HepG2 (cell line): Measurements from ENCODE around the gene PGM3. TPM values are rescaled to one million over a fixed set of nuclear protein-coding genes. Genes with fewer than 3 reads are reported as not detected.

ENCODE experiments used
- ARHGAP35 ChIP-seq: sonication (generic); formaldehyde crosslinking; IDR thresholded peaks from 2 replicates; pipeline ENCODE4 v1.9.0; 2022; ENCODE audit warnings: mild to moderate bottlenecking, inconsistent platforms, moderate library complexity, missing genetic modification reagents, borderline replicate concordance
- DNMT1 ChIP-seq: sonication (generic); formaldehyde crosslinking; IDR thresholded peaks from 2 replicates; pipeline ENCODE4 v1.5.1; 2020; ENCODE audit warnings: mild to moderate bottlenecking, missing genetic modification reagents
- DZIP1 ChIP-seq: sonication (generic); formaldehyde crosslinking; IDR thresholded peaks from 2 replicates; pipeline ENCODE4 v1.5.0; 2020; ENCODE audit warnings: mild to moderate bottlenecking, missing genetic modification reagents
- GPBP1L1 ChIP-seq: sonication (generic); formaldehyde crosslinking; IDR thresholded peaks from 2 replicates; pipeline ENCODE4 v1.5.0; 2020; ENCODE audit warnings: mild to moderate bottlenecking, missing genetic modification reagents
- KDM3A ChIP-seq: IDR thresholded peaks from 2 replicates; pipeline ENCODE4 v1.6.1; 2018; ENCODE audit warnings: low read depth, missing compliant biosample characterization
- MAF1 ChIP-seq: sonication (generic); formaldehyde crosslinking; IDR thresholded peaks from 2 replicates; pipeline ENCODE4 v1.5.0; 2020; ENCODE audit warnings: missing genetic modification reagents, borderline replicate concordance
- RXRB ChIP-seq: IDR thresholded peaks from 2 replicates; pipeline ENCODE4 v1.6.1; 2016; ENCODE audit warnings: borderline replicate concordance, missing genetic modification reagents, missing compliant biosample characterization
- SALL2 ChIP-seq: sonication (generic); formaldehyde crosslinking; IDR thresholded peaks from 2 replicates; pipeline ENCODE4 v1.8.1; 2023; ENCODE audit warnings: mild to moderate bottlenecking, missing genetic modification reagents, inconsistent platforms
- SP140L ChIP-seq: sonication (generic); formaldehyde crosslinking; IDR thresholded peaks from 2 replicates; pipeline ENCODE4 v1.4.0; 2020; ENCODE audit warnings: missing genetic modification reagents, borderline replicate concordance
- ZNF567 ChIP-seq: sonication (generic); formaldehyde crosslinking; IDR thresholded peaks from 2 replicates; pipeline ENCODE4 v1.8.1; 2023; ENCODE audit warnings: mild to moderate bottlenecking, missing genetic modification reagents, borderline replicate concordance
- ZNF720 ChIP-seq: sonication (generic); formaldehyde crosslinking; IDR thresholded peaks from 2 replicates; pipeline ENCODE4 v1.4.0; 2020; ENCODE audit warnings: missing genetic modification reagents
- polyA plus RNA-seq, 8 experiments: library from polyadenylated mRNA; depleted of rRNA in 3 of 8; stranded (reverse) in 7 of 8; unstranded in 1 of 8; fragments of >200 nt; fragmentation: Illumina TruSeq in 4 of 8; extraction: Trizol in 4 of 8; gene quantifications; 2 replicates each; pipeline versions ENCODE4 v1.2.1 to v1.2.3, GENCODE V29; 2011 to 2016; ENCODE audit warnings: low read depth in 4 of 8, missing spikeins in 1 of 8, mixed read lengths in 1 of 8; ENCODE audit not compliant: insufficient read depth in 1 of 8
- total RNA-seq, 5 experiments: library from RNA; depleted of rRNA; stranded (reverse); fragments of >200 nt; fragmentation: Illumina TruSeq; extraction: Trizol; gene quantifications; 2 replicates each; pipeline ENCODE4 v1.2.3, GENCODE V29; 2016; ENCODE audit warnings: low read depth in 1 of 5
- TF ChIP-seq, protein P1 (sequence below): sonication (generic); formaldehyde crosslinking; IDR thresholded peaks from 2 replicates; pipeline ENCODE4 v1.9.0; 2021; ENCODE audit warnings: mild to moderate bottlenecking, missing genetic modification reagents

PGM3 gene
- total and polyA plus RNA-seq, 2 of the 13 experiments (the other 11 are each of a cell fraction or from before 2014, with no cell fraction given) = 72.5 to 163 TPM

DNA sequence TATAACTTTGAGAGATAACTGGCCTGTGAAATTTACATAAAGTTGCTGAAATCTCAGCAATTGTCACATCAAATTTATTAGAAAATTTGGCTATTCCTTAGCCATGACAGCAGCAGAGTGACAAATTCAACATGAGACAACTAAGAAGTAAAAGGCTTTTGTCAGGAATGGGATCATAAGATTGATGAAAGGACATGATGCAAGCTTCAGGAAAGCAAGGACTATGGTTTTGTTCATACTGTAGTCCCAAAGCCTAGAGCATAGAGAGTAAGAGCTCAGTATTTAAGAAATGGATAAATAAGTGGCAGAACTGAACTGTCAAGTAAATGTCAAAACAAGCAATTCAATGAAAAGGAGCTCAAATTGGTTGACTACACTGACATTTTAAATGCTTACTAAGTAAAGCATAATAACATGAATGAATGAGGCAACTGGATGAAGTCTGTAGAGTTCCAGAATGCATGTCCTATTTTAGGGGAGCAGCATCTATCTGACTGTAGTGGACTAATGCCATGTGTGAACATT, 12.6 kb downstream of the PGM3 start (continued):
- TF ChIP-seq SP140L (CRISPR knock-in tag) = no peak
- TF ChIP-seq ZNF567 (CRISPR knock-in tag) = no peak
- TF ChIP-seq GPBP1L1 (CRISPR knock-in tag) = no peak
- no peak for TF ChIP-seq DZIP1 (CRISPR knock-in tag)
- no peak for TF ChIP-seq SALL2 (CRISPR knock-in tag)
- TF ChIP-seq ARHGAP35 (CRISPR knock-in tag) = no peak
- no peak for TF ChIP-seq MAF1 (CRISPR knock-in tag)
- TF ChIP-seq ZNF720 (CRISPR knock-in tag) = no peak
- TF ChIP-seq DNMT1 (CRISPR knock-in tag) = no peak
- TF ChIP-seq, protein P1, sequence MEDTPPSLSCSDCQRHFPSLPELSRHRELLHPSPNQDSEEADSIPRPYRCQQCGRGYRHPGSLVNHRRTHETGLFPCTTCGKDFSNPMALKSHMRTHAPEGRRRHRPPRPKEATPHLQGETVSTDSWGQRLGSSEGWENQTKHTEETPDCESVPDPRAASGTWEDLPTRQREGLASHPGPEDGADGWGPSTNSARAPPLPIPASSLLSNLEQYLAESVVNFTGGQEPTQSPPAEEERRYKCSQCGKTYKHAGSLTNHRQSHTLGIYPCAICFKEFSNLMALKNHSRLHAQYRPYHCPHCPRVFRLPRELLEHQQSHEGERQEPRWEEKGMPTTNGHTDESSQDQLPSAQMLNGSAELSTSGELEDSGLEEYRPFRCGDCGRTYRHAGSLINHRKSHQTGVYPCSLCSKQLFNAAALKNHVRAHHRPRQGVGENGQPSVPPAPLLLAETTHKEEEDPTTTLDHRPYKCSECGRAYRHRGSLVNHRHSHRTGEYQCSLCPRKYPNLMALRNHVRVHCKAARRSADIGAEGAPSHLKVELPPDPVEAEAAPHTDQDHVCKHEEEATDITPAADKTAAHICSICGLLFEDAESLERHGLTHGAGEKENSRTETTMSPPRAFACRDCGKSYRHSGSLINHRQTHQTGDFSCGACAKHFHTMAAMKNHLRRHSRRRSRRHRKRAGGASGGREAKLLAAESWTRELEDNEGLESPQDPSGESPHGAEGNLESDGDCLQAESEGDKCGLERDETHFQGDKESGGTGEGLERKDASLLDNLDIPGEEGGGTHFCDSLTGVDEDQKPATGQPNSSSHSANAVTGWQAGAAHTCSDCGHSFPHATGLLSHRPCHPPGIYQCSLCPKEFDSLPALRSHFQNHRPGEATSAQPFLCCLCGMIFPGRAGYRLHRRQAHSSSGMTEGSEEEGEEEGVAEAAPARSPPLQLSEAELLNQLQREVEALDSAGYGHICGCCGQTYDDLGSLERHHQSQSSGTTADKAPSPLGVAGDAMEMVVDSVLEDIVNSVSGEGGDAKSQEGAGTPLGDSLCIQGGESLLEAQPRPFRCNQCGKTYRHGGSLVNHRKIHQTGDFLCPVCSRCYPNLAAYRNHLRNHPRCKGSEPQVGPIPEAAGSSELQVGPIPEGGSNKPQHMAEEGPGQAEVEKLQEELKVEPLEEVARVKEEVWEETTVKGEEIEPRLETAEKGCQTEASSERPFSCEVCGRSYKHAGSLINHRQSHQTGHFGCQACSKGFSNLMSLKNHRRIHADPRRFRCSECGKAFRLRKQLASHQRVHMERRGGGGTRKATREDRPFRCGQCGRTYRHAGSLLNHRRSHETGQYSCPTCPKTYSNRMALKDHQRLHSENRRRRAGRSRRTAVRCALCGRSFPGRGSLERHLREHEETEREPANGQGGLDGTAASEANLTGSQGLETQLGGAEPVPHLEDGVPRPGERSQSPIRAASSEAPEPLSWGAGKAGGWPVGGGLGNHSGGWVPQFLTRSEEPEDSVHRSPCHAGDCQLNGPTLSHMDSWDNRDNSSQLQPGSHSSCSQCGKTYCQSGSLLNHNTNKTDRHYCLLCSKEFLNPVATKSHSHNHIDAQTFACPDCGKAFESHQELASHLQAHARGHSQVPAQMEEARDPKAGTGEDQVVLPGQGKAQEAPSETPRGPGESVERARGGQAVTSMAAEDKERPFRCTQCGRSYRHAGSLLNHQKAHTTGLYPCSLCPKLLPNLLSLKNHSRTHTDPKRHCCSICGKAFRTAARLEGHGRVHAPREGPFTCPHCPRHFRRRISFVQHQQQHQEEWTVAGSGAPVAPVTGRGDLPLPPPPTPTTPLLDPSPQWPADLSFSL = no peak
- TF ChIP-seq RXRB (CRISPR knock-in tag) = no peak
- TF ChIP-seq KDM3A (CRISPR knock-in tag) = no peak
